ENCODE data around the gene FAM169A. TPM values are rescaled to one million over a fixed set of nuclear protein-coding genes. Genes with fewer than 3 reads are reported as not detected.
"Not testable (repeated sequence)": the region's sequence is repeated elsewhere in the genome, so short reads cannot be mapped to it uniquely, and the experiment has no call there.

The FAM169A gene
- total RNA-seq, 4 donors from 2014 or later: 0.15 to 3.1 (median 0.83) TPM

GRCh38 chr5:74761241-74761640, 104.9 kb downstream of the FAM169A start:
- WGBS: 48% methylated on average over 1 of the region's 1 CpG
- Histone ChIP-seq H3K27ac (no peak overlapping the region), H3K27me3 (no peaks in the 10 kb centered on the region), H3K4me3 (no peak overlapping the region), H3K9me3 (peaks cover 3% of the 10 kb centered on the region), H3K36me3 (peaks cover 43% of the 10 kb centered on the region), H3K4me1 (peaks cover 18% of the 10 kb centered on the region)
- no peak for TF ChIP-seq EP300 (IDR thresholded peaks at IDR 0.05)
- no peak for TF ChIP-seq CTCF (IDR thresholded peaks at IDR 0.05)
- TF ChIP-seq POLR2AphosphoS5 (IDR thresholded peaks at IDR 0.05): no peak
- DNase-seq (ENCODE audit: low spot score in 2 of 2): no peak

- H3K9me3 ChIP-seq; DNase-seq (ENCODE audit: low spot score in 2 of 2); H3K27ac ChIP-seq; H3K4me1 ChIP-seq; H3K4me3 ChIP-seq; H3K27me3 ChIP-seq: not testable (repeated sequence)
- H3K36me3 ChIP-seq: peaks cover 69% of the 10 kb centered on the region
- 96% methylated on average over 4 of the region's 4 CpGs for WGBS
Measured at GRCh38 chr5:74748742-74749141, 117.4 kb downstream of the FAM169A start.

GRCh38 chr5:74738406-74738805, 127.8 kb downstream of the FAM169A start:
- no peaks in the 10 kb centered on the region for H3K9me3 ChIP-seq
- DNase-seq (ENCODE audit: low spot score in 2 of 2): no peak
- H3K4me1 ChIP-seq: no peaks in the 10 kb centered on the region
- no peaks in the 10 kb centered on the region for H3K27me3 ChIP-seq
- TF ChIP-seq CTCF (IDR thresholded peaks at IDR 0.05): no peak
- no peak for TF ChIP-seq EP300 (IDR thresholded peaks at IDR 0.05)
- TF ChIP-seq POLR2A (IDR thresholded peaks at IDR 0.05): no peak
- no peak for TF ChIP-seq POLR2AphosphoS5 (IDR thresholded peaks at IDR 0.05)
- no peak overlapping the region for H3K4me3 ChIP-seq
- 91% methylated on average over 4 of the region's 4 CpGs for WGBS
- no peak overlapping the region for H3K27ac ChIP-seq
- peaks cover 75% of the 10 kb centered on the region for H3K36me3 ChIP-seq

- H3K9me3 ChIP-seq: no peaks in the 10 kb centered on the region
- no peak overlapping the region for H3K4me3 ChIP-seq
- H3K4me1 ChIP-seq: no peaks in the 10 kb centered on the region
- no peak for TF ChIP-seq EP300 (IDR thresholded peaks at IDR 0.05)
- no peak for TF ChIP-seq POLR2AphosphoS5 (IDR thresholded peaks at IDR 0.05)
- TF ChIP-seq POLR2A (IDR thresholded peaks at IDR 0.05): no peak
- no peak for TF ChIP-seq CTCF (IDR thresholded peaks at IDR 0.05)
- no peaks in the 10 kb centered on the region for H3K27me3 ChIP-seq
- H3K27ac ChIP-seq: no peak overlapping the region
- DNase-seq (ENCODE audit: low spot score in 2 of 2): no peak
- peaks cover 77% of the 10 kb centered on the region for H3K36me3 ChIP-seq
- WGBS: 87% methylated on average over 6 of the region's 6 CpGs
Measured at GRCh38 chr5:74736759-74737158, 129.4 kb downstream of the FAM169A start.

Other genes with a start within 250 kb of the FAM169A start
- 10 to 100 TPM in 2 of 4 donors, 1 to 10 TPM in 2; 6.4 to 19.4 (median 13.0) TPM for gene ENC1, start 225.7 kb downstream of the FAM169A start, total RNA-seq
- 10 to 100 TPM; 46.9 to 85.8 (median 73.8) TPM for gene HEXB, start 181.2 kb downstream of the FAM169A start, total RNA-seq
- 10 to 100 TPM; 19.2 to 24.7 (median 21.2) TPM for gene GFM2, start 99.3 kb downstream of the FAM169A start, total RNA-seq
- 10 to 100 TPM; 47.5 to 93.8 (median 70.2) TPM for gene NSA2, start 99.1 kb downstream of the FAM169A start, total RNA-seq
- 1 to 10 TPM; 1.7 to 4.3 (median 3.4) TPM for gene GCNT4, start 186.2 kb upstream of the FAM169A start, total RNA-seq

Data from suprapubic skin (tissue), 4 donors.